Neuronal stem cell (in vitro differentiated cells): Measurements from ENCODE around the gene UGT1A1.

Source experiments
- DNase-seq: peaks from one replicate; pipeline ENCODE4 v3.0.0-alpha.2; 2013; ENCODE audit warnings: low spot score
- H2AFZ ChIP-seq: one replicate; pipeline ENCODE4 v1.6.1; 2013; ENCODE audit warnings: mild to moderate bottlenecking, low read length, inconsistent platforms
- H2AK5ac ChIP-seq: 2 replicates; pipeline ENCODE4 v1.6.1; 2013; ENCODE audit warnings: low read depth, mild to moderate bottlenecking, inconsistent platforms, low read length, moderate library complexity, mixed read lengths
- H2BK120ac ChIP-seq: 2 replicates; pipeline ENCODE4 v1.6.1; 2013; ENCODE audit warnings: low read depth, mild to moderate bottlenecking, inconsistent platforms, low read length, moderate library complexity, mixed read lengths
- H2BK12ac ChIP-seq: one replicate; pipeline ENCODE4 v1.6.1; 2013; ENCODE audit warnings: low read length, inconsistent platforms
- H2BK15ac ChIP-seq: 2 replicates; pipeline ENCODE4 v1.6.1; 2013; ENCODE audit warnings: mild to moderate bottlenecking, low read length, inconsistent platforms, mixed read lengths
- H2BK5ac ChIP-seq: one replicate; pipeline ENCODE4 v1.6.1; 2013; ENCODE audit warnings: inconsistent platforms, mild to moderate bottlenecking, low read length, moderate library complexity
- H3K14ac ChIP-seq: one replicate; pipeline ENCODE4 v1.6.1; 2013; ENCODE audit warnings: low read length, inconsistent platforms
- H3K18ac ChIP-seq: 2 replicates; pipeline ENCODE4 v1.6.1; 2013; ENCODE audit warnings: low read length, inconsistent platforms
- H3K23ac ChIP-seq: 2 replicates; pipeline ENCODE4 v1.6.1; 2013; ENCODE audit warnings: low read depth, mild to moderate bottlenecking, mixed read lengths, low read length, inconsistent platforms; ENCODE audit not compliant: poor library complexity
- H3K27ac ChIP-seq: replicated peaks from 3 replicates; pipeline ENCODE4 v1.5.1; 2013; ENCODE audit warnings: low read length, inconsistent platforms
- H3K27me3 ChIP-seq, 3 experiments: 2 replicates each; pipeline ENCODE4 v1.6.1; 2013; ENCODE audit warnings: low read length in 3 of 3, mild to moderate bottlenecking in 2 of 3, inconsistent platforms in 1 of 3, low read depth in 1 of 3, mixed read lengths in 1 of 3, moderate library complexity in 1 of 3; ENCODE audit not compliant: control insufficient read depth in 3 of 3, insufficient read depth in 3 of 3
- H3K36me3 ChIP-seq, 2 donors: replicated peaks in 1 of 2; 2 replicates each; pipeline ENCODE4 v1.6.1; 2013; ENCODE audit warnings: low read length in 2 of 2; ENCODE audit not compliant: control insufficient read depth in 2 of 2, insufficient read depth in 2 of 2
- H3K4ac ChIP-seq: 2 replicates; pipeline ENCODE4 v1.6.1; 2013; ENCODE audit warnings: inconsistent platforms, mild to moderate bottlenecking, low read length, moderate library complexity
- H3K4me1 ChIP-seq, 2 donors: 1 replicate in 1 of 2; 2 replicates in 1 of 2; pipeline ENCODE4 v1.6.1; 2013; ENCODE audit warnings: low read length in 2 of 2, low read depth in 1 of 2; ENCODE audit not compliant: control insufficient read depth in 2 of 2, insufficient read depth in 1 of 2
- H3K4me2 ChIP-seq: one replicate; pipeline ENCODE4 v1.6.1; 2013; ENCODE audit warnings: mild to moderate bottlenecking, low read length, inconsistent platforms; ENCODE audit not compliant: insufficient read depth, poor library complexity, severe bottlenecking
- H3K4me3 ChIP-seq, 2 donors: 2 replicates each; pipeline ENCODE4 v1.5.1; 2013; ENCODE audit warnings: low read length in 2 of 2, mild to moderate bottlenecking in 2 of 2, inconsistent platforms in 1 of 2, moderate library complexity in 1 of 2
- H3K79me1 ChIP-seq: one replicate; pipeline ENCODE4 v1.6.1; 2013; ENCODE audit warnings: low read depth, mild to moderate bottlenecking, inconsistent platforms, low read length, moderate library complexity
- H3K9ac ChIP-seq: one replicate; pipeline ENCODE4 v1.6.1; 2013; ENCODE audit warnings: mild to moderate bottlenecking, low read depth, low read length, inconsistent platforms; ENCODE audit not compliant: poor library complexity
- H3K9me3 ChIP-seq, 2 donors: replicated peaks in 1 of 2; 2 replicates each; pipeline versions ENCODE3 to v1.6.1; 2013; ENCODE audit warnings: low read length in 2 of 2, mild to moderate bottlenecking in 2 of 2, inconsistent platforms in 1 of 2, low read depth in 1 of 2, mixed read lengths in 1 of 2, moderate library complexity in 1 of 2; ENCODE audit not compliant: control insufficient read depth in 2 of 2, insufficient read depth in 1 of 2
- H4K8ac ChIP-seq: one replicate; pipeline ENCODE4 v1.6.1; 2013; ENCODE audit warnings: low read depth, mild to moderate bottlenecking, inconsistent platforms, low read length, moderate library complexity
- H4K91ac ChIP-seq: one replicate; pipeline ENCODE4 v1.6.1; 2013; ENCODE audit warnings: low read length, low read depth, mild to moderate bottlenecking, inconsistent platforms; ENCODE audit not compliant: poor library complexity
- WGBS, 2 donors: extraction: QIAGEN DNeasy Blood & Tissue Kit; methylation state at CpG; one replicate each; pipeline ENCODE4 v1.1.7; 2013; ENCODE audit warnings: missing lambda C conversion rate in 2 of 2, mixed read lengths in 1 of 2; ENCODE audit not compliant: insufficient read length in 2 of 2, insufficient replicate concordance in 1 of 2; ENCODE audit errors: extremely low coverage in 2 of 2; 5-methylcytosine and 5-hydroxymethylcytosine counted together

Gene UGT1A1

GRCh38 chr2:233761040-233761769, 1.1 kb downstream of the UGT1A1 start:
- Histone ChIP-seq H3K4me3 (no peak overlapping the region), H2AK5ac (no peak overlapping the region), H3K79me1 (no peaks in the 10 kb centered on the region), H3K4me2 (no peak overlapping the region), H3K9ac (no peak overlapping the region), H3K4me1 (no peaks in the 10 kb centered on the region), H3K27ac (no peak overlapping the region), H3K9me3 (no peaks in the 10 kb centered on the region), H3K27me3 (no peaks in the 10 kb centered on the region), H3K36me3 (no peaks in the 10 kb centered on the region), H2BK120ac (no peak overlapping the region), H2BK5ac (no peak overlapping the region), H3K4ac (no peak overlapping the region), H3K23ac (no peak overlapping the region), H2BK15ac (no peak overlapping the region), H4K91ac (no peak overlapping the region), H3K14ac (no peak overlapping the region), H3K18ac (no peak overlapping the region), H4K8ac (no peak overlapping the region), H2BK12ac (no peak overlapping the region), H2AFZ (no peak overlapping the region)
- DNase-seq: no peak
- WGBS, 2 donors: no CpG with 5 or more reads among the region's 4 CpGs

GRCh38 chr2:233764264-233764663, 4.2 kb downstream of the UGT1A1 start:
- Histone ChIP-seq H2BK15ac (no peak overlapping the region), H3K4me3 (no peak overlapping the region), H3K9ac (no peak overlapping the region), H4K8ac (no peak overlapping the region), H3K4ac (no peak overlapping the region), H3K4me1 (peaks cover 3 to 6% of the 10 kb centered on the region in 2 donors), H3K27me3 (no peaks in the 10 kb centered on the region), H3K14ac (no peak overlapping the region), H2BK120ac (no peak overlapping the region), H3K79me1 (no peaks in the 10 kb centered on the region), H4K91ac (no peak overlapping the region), H3K23ac (no peak overlapping the region), H2AK5ac (no peak overlapping the region), H2AFZ (no peak overlapping the region), H3K18ac (no peak overlapping the region), H3K9me3 (peaks cover under 1 to 5% of the 10 kb centered on the region in 2 donors), H2BK12ac (no peak overlapping the region), H3K4me2 (no peak overlapping the region), H3K36me3 (no peaks in the 10 kb centered on the region), H2BK5ac (no peak overlapping the region), H3K27ac (no peak overlapping the region)
- DNase-seq: no peak
- WGBS, 2 donors: no CpG with 5 or more reads among the region's 7 CpGs

- Histone ChIP-seq H3K27me3 (no peaks in the 10 kb centered on the region), H3K18ac (no peak overlapping the region), H3K4me1 (peaks cover 3 to 6% of the 10 kb centered on the region in 2 donors), H2BK5ac (no peak overlapping the region), H2BK120ac (no peak overlapping the region), H3K4me2 (no peak overlapping the region), H3K4me3 (no peak overlapping the region), H3K27ac (no peak overlapping the region), H3K14ac (no peak overlapping the region), H2AFZ (no peak overlapping the region), H3K23ac (no peak overlapping the region), H2AK5ac (no peak overlapping the region), H4K91ac (no peak overlapping the region), H2BK12ac (no peak overlapping the region), H3K79me1 (no peaks in the 10 kb centered on the region), H3K4ac (no peak overlapping the region), H3K36me3 (no peaks in the 10 kb centered on the region), H4K8ac (no peak overlapping the region), H3K9me3 (peaks cover 2 to 9% of the 10 kb centered on the region in 2 donors), H3K9ac (no peak overlapping the region), H2BK15ac (no peak overlapping the region)
- no peak for DNase-seq
- no CpG with 5 or more reads among the region's 3 CpGs for WGBS, 2 donors
Observed at GRCh38 chr2:233764761-233765160, 4.7 kb downstream of the UGT1A1 start.

- Histone ChIP-seq H3K4me1 (peaks cover 3 to 6% of the 10 kb centered on the region in 2 donors), H3K23ac (no peak overlapping the region), H3K9ac (no peak overlapping the region), H3K4me3 (no peak overlapping the region), H4K91ac (no peak overlapping the region), H4K8ac (no peak overlapping the region), H3K14ac (no peak overlapping the region), H3K79me1 (no peaks in the 10 kb centered on the region), H3K36me3 (no peaks in the 10 kb centered on the region), H2BK15ac (no peak overlapping the region), H3K4me2 (no peak overlapping the region), H2AK5ac (no peak overlapping the region), H2AFZ (no peak overlapping the region), H3K9me3 (peaks cover 2 to 9% of the 10 kb centered on the region in 2 donors), H3K18ac (peak overlapping the region; percentile 57), H2BK120ac (no peak overlapping the region), H2BK12ac (no peak overlapping the region), H3K4ac (no peak overlapping the region), H2BK5ac (no peak overlapping the region), H3K27me3 (no peaks in the 10 kb centered on the region), H3K27ac (no peak overlapping the region)
- no peak for DNase-seq
- WGBS, 2 donors: no CpG with 5 or more reads among the region's 4 CpGs
Observed at GRCh38 chr2:233766416-233766815, 6.3 kb downstream of the UGT1A1 start.
